ENCODE measurements around the gene BEAN1. TPM values are rescaled to one million over a fixed set of nuclear protein-coding genes. Genes with fewer than 3 reads are reported as not detected.

BEAN1 gene, protein sequence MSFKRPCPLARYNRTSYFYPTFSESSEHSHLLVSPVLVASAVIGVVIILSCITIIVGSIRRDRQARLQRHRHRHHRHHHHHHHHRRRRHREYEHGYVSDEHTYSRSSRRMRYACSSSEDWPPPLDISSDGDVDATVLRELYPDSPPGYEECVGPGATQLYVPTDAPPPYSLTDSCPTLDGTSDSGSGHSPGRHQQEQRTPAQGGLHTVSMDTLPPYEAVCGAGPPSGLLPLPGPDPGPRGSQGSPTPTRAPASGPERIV
- 0.03 TPM in 1 of 2 replicates, not detected in the other for total RNA-seq (2014; rRNA removed; shearing (Covaris generic))

DNA sequence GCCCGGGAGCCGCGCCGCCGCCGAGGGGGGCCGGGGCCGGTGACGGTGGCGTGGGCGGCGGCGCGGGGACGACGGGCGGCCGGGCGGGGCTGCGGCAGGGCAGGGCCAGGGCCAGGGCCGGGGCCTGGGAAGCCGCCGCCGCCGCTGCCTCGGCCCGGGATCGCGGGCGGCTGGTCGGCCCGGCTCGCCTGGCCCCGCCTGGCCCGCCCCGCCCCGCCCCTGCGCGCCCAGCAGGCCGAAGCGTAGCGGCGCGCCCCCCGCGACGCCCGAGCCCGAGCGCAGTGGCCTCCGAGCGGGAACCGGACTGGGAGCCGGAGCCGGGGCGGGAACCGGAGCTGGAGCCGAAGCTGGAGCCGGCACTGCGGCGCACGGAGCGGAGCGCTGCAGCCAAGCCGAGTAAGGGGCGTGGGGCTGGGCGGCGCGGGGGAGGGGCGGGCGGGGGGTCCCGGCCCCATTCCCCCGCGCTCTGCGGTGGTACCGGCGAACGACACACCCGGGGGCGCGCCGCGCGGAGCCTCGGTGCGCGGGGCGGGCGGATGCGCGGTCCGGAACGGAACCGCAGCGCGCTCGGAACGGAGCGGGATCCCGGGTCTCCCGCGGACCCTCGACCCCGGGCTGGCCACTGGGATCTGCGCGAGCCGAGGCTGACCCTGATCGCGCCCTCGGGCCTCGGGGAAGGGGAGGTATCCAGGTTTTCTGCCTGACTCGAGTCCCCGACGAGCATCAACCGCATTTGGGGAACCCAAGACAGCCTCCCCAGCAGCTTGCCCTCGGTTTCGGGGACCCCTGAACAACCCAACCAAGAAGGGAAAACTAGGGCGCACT lies at the start of gene BEAN1:
BEAN1 (plus strand) TSS at position 260 of the 825 bp plus-strand sequence. CDS start 10,382 bp downstream, outside the sequence.
- peak; percentile 89 for DNase-seq
- Histone ChIP-seq H3K4me3 (ENCODE audit: insufficient read depth, low read depth, low read length) (peak within 1 kb of the TSS; percentile 44), H3K27me3 (ENCODE audit: control insufficient read depth, insufficient read depth, low read length) (peaks cover 72% of the 10 kb centered on the region), H3K36me3 (replicated peaks; ENCODE audit: control insufficient read depth, insufficient read depth, low read length) (no peaks in the 10 kb centered on the region)

DNA sequence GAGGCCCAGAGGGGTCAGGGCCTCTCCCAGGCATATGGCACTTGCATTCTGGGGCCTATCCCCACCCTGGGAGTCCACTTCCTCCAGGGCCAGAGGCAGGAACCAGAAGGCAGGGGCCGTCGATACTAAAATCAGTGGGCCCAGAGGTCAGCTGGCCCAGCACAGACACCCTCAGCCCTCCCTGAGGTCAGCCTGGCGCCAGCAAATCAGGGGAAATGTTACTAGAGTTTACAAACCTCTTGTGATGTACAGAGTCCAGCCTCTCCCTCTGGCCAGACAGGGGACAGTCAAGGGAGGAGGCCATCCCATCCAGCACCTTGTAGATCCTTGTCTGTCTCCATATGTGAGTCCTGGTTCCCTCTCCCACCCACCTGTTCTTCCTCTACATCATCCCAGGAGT lies 49.8 kb upstream of the BEAN1 start:
- Histone ChIP-seq H3K4me3 (ENCODE audit: insufficient read depth, low read depth, low read length) (no peak overlapping the region), H3K27me3 (ENCODE audit: control insufficient read depth, insufficient read depth, low read length) (no peaks in the 10 kb centered on the region), H3K36me3 (replicated peaks; ENCODE audit: control insufficient read depth, insufficient read depth, low read length) (no peaks in the 10 kb centered on the region)
- DNase-seq: no peak

DNA sequence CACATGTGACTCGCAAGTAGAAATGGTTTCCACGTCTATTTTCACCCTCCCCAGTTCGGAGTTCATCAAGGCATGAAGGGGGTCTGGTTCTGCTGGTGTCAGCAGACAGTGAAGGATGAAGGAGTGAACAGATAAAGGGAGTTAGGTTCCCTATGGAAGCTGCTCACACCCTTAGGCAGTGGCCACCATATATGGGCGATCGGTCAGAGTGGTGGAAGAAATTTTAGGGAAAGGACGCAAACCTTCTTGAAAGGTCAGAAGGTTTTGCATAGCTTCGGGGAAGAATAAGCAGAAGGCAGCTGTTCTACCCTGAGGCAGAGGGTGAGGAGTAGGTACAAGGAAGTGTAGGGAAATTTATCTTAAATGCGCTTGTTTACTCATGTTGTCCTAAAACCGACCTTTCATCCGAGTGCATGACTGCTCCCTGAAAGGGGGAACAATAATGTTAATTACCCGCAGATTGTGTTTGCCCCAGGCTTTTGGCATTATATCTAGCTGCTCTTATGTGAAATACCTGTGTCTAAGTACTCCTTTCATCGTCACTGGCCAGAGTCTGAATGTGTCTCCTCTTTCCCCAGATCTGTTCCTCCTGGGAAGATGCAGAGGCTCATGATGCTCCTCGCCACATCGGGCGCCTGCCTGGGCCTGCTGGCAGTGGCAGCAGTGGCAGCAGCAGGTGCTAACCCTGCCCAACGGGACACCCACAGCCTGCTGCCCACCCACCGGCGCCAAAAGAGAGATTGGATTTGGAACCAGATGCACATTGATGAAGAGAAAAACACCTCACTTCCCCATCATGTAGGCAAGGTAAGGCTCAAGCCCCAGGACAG lies 48.1 kb upstream of the BEAN1 start:
- Histone ChIP-seq H3K36me3 (replicated peaks; ENCODE audit: control insufficient read depth, insufficient read depth, low read length) (no peaks in the 10 kb centered on the region), H3K27me3 (ENCODE audit: control insufficient read depth, insufficient read depth, low read length) (no peaks in the 10 kb centered on the region), H3K4me3 (ENCODE audit: insufficient read depth, low read depth, low read length) (no peak overlapping the region)
- no peak for DNase-seq

DNA sequence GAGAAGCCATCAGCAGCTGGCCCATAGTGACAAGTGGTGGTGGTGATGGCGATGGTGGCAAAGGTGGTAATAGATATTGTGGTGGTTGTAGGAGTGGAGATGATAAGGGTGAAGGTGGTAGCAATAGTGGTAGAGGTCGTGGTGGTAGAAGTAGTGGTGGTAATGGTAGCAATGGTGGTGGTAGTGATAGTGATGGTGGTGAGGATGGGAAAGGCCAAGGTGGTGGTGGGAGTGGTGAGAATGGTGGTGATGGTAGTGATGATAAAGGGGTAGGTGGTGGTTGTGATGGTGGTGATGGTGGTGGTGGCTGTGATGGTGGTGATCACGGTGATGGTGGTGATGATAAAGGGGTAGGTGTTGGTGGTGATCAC lies 47.5 kb upstream of the BEAN1 start:
- H3K36me3 ChIP-seq (replicated peaks; ENCODE audit: control insufficient read depth, insufficient read depth, low read length): no peaks in the 10 kb centered on the region
- no peak for DNase-seq
- no peak overlapping the region for H3K4me3 ChIP-seq (ENCODE audit: insufficient read depth, low read depth, low read length)
- H3K27me3 ChIP-seq (ENCODE audit: control insufficient read depth, insufficient read depth, low read length): no peaks in the 10 kb centered on the region

DNA sequence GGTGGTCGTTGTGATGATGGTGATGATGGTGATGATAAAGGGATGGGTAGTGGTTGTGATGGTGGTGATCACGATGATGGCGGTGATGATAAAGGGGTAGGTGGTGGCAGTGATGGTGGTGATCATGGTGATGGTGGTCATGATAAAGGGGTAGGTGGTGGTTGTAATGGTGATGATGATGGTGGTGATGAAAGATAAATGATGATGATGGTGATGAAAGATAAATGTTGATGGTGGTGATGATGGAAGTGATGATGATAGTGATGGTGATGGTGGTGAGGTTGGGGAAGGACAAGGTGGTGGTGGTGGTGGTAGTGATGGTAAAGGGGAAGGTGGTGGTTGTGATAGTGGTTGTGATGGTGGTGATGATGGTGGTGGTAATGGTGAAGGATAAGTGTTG lies 46.7 kb upstream of the BEAN1 start:
- H3K27me3 ChIP-seq (ENCODE audit: control insufficient read depth, insufficient read depth, low read length): no peaks in the 10 kb centered on the region
- H3K36me3 ChIP-seq (replicated peaks; ENCODE audit: control insufficient read depth, insufficient read depth, low read length): no peaks in the 10 kb centered on the region
- DNase-seq: no peak
- no peak overlapping the region for H3K4me3 ChIP-seq (ENCODE audit: insufficient read depth, low read depth, low read length)

DNA sequence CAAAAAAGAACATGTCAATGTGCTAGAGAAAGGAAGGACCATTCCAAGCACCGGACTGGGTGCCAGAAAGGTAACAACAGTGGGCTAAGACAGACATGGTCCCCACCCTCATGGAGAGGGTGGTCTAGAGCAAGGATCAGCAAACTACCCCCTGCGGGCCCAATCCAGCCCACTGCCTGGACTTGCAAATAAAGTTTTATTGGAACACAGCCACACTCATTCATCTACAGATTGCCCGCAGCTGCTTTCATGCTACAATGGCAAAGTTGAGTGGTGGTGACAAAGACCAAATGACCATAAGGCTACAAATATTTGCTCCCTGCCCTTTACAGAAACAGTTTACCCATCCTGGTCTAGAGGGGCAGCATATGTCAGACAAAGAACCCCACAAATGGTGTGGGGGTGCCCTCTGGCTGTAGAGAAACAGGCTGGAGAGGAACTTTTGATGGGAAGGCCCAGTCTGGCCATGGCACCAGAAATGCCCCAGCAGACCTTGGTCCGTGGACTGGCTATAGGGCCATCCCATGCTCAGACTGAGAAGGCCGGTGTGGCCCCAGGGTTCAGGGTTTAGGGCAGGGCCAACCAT lies 45.4 kb upstream of the BEAN1 start:
- Histone ChIP-seq H3K27me3 (ENCODE audit: control insufficient read depth, insufficient read depth, low read length) (no peaks in the 10 kb centered on the region), H3K4me3 (ENCODE audit: insufficient read depth, low read depth, low read length) (no peak overlapping the region), H3K36me3 (replicated peaks; ENCODE audit: control insufficient read depth, insufficient read depth, low read length) (no peaks in the 10 kb centered on the region)
- no peak for DNase-seq

DNA sequence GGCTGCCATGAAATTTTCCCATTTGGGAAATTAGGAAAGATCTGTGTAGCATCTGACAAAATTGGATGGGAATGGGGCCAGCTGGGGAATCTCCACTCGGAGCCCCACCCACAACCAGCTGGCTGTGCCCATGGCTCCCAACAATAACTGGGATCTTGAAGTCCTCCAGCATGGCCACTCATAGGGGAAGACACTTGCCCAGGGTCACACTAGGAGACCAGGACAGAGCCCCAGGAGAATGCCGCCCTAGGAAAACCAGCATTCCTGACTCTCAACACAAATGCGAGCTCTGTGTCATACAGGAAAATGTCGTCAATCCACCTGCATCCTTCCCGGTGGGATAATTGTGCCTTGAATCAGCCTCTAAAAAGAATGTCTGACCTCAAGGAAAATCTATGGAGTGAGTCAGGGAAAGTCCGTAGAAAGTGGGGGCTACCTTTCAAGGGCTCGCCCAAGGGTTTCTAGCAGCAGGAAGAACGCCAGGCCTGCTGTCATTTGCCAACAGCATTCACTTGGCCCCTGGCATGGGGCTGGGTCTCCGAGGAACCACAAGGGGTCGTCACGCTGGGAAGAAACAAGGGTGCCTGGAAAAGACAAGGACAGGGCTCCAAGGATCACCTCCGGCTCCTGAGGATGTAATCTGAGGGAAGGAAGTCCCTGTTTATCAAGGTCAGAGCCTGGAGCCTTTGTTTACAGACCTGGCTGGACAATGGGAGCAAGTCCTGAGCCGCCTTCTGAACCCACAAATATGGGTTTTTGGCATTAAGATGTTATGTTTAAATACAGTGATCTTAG lies 44.7 kb upstream of the BEAN1 start:
- no peaks in the 10 kb centered on the region for H3K36me3 ChIP-seq (replicated peaks; ENCODE audit: control insufficient read depth, insufficient read depth, low read length)
- H3K4me3 ChIP-seq (ENCODE audit: insufficient read depth, low read depth, low read length): no peak overlapping the region
- no peaks in the 10 kb centered on the region for H3K27me3 ChIP-seq (ENCODE audit: control insufficient read depth, insufficient read depth, low read length)
- peak; percentile 39 for DNase-seq

DNA sequence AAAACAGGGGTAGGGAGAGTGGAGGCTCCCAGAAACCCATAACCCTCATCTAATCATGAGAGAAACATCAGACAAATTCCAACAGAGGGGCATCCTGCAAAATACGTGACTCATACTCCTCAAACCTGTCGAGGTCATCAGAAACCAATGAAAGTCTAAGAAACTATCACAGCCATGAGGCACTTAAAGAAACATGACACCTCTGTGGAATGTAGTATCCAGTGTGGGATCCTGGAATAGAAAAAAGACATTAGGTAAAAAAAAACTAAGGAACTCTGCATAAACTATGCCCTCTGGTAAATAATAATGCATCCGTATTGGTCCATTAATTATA lies 44.2 kb upstream of the BEAN1 start:
- peak; percentile 47 for DNase-seq
- no peaks in the 10 kb centered on the region for H3K27me3 ChIP-seq (ENCODE audit: control insufficient read depth, insufficient read depth, low read length)
- H3K36me3 ChIP-seq (replicated peaks; ENCODE audit: control insufficient read depth, insufficient read depth, low read length): no peaks in the 10 kb centered on the region
- H3K4me3 ChIP-seq (ENCODE audit: insufficient read depth, low read depth, low read length): no peak overlapping the region

DNA sequence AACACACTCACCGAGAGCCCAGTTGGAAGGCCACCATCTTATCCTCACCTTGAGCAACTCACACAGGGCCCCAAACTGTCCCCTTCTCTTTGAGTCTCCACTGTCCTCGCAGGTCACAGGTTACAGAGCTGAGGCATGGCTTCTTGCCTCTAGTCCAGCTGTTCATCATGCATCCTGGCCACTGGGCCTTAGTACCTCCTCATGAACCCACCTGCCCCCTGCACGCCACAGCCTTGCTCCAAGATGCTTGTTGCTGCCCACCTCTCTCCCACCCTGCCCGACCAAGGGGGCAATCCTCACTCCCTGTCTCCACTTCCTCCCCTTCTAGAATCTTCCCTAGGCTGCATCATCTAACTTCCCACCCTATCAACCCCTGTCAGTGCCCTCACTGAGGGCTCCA lies 43.5 kb upstream of the BEAN1 start:
- H3K36me3 ChIP-seq (replicated peaks; ENCODE audit: control insufficient read depth, insufficient read depth, low read length): no peaks in the 10 kb centered on the region
- H3K4me3 ChIP-seq (ENCODE audit: insufficient read depth, low read depth, low read length): no peak overlapping the region
- no peaks in the 10 kb centered on the region for H3K27me3 ChIP-seq (ENCODE audit: control insufficient read depth, insufficient read depth, low read length)
- no peak for DNase-seq

DNA sequence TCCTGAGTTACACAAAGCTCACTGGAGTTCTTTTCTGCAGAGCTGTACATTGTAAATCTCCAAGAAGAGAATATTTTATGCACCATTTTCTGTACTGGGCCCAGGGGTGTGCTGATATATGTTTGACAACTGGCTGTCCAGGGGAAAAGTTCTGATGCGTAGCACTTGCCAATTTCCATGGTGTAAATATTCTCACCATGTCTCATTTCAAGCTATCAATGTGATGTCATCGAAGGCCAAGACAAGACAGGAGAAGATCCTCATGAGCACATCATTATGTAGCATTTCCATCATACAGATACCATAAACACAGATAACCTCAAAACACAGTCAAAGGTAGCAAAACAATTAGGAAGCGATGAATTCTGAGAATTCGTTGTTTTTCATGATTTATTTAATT lies 41.7 kb upstream of the BEAN1 start:
- Histone ChIP-seq H3K36me3 (replicated peaks; ENCODE audit: control insufficient read depth, insufficient read depth, low read length) (no peaks in the 10 kb centered on the region), H3K27me3 (ENCODE audit: control insufficient read depth, insufficient read depth, low read length) (no peaks in the 10 kb centered on the region), H3K4me3 (ENCODE audit: insufficient read depth, low read depth, low read length) (no peak overlapping the region)
- no peak for DNase-seq

DNA sequence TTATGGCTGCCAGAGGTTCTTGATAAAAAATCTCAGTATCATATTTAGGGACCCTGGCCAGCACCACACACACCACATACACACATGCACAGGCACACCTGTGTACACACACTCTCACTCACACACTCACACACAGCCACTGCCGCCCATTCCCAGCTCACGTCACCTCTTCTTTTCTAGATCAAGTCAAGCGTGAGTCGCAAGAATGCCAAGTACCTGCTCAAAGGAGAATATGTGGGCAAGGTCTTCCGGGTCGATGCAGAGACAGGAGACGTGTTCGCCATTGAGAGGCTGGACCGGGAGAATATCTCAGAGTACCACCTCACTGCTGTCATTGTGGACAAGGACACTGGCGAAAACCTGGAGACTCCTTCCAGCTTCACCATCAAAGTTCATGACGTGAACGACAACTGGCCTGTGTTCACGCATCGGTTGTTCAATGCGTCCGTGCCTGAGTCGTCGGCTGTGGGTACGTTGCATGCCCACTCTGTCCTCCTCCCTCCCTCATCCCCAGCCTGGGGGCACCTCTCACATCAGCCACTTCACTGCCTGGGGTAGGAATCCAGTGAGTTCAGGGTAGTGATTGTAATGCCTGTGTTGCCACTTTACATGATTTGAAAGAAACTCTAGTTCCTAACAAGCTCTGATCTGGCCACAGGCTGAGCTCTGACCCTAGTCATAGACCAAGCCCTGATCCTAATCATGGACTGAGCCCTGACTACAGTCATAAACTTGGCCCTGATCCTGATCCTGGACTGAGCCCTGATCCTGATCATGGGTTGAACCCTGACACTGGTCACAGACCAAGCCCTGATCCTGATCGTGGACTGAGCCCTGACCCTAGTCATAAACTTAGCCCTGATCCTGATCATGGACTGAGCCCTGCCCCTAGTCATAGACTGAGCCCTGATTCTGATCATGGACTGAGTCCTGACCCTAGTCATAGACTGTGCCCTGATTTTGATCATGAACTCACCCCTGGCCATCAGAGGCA lies 40.2 kb upstream of the BEAN1 start:
- no peak for DNase-seq
- Histone ChIP-seq H3K27me3 (ENCODE audit: control insufficient read depth, insufficient read depth, low read length) (no peaks in the 10 kb centered on the region), H3K4me3 (ENCODE audit: insufficient read depth, low read depth, low read length) (no peak overlapping the region), H3K36me3 (replicated peaks; ENCODE audit: control insufficient read depth, insufficient read depth, low read length) (no peaks in the 10 kb centered on the region)

DNA sequence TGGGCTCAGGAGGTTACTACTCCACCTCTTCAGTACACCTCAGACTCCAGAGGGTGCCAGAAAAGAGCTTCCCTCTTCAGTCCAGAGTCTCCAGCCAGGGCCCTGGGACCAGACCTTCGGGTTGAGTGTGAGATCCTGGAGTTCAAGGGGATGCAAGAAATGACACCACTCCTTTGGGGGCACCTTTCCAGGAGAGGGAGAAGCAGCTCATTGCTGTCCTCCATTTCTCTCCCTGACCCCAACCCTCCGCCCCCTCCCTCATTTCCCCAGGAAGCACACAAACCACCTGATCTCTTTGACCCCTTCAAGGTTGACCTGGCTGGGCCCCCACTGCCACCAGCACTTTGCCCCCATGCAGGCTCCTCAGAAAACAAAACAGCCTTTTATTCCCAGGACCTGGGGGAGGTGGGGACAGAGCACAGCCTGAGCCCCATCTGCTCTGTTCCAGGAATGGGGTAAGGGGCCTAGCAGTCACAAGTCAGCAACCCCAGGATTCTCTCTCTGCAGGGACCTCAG lies 39.2 kb upstream of the BEAN1 start:
- no peak overlapping the region for H3K4me3 ChIP-seq (ENCODE audit: insufficient read depth, low read depth, low read length)
- H3K27me3 ChIP-seq (ENCODE audit: control insufficient read depth, insufficient read depth, low read length): no peaks in the 10 kb centered on the region
- no peak for DNase-seq
- H3K36me3 ChIP-seq (replicated peaks; ENCODE audit: control insufficient read depth, insufficient read depth, low read length): no peaks in the 10 kb centered on the region

Measured in H7 (cell line).